KMS-11 (cell line): ENCODE data around the gene SEC24A.

Experiments
- H2AFZ ChIP-seq: fragments of 200-600 bp; sonication (generic); 2 replicates; pipeline ENCODE4 v1.6.1; 2016; ENCODE audit warnings: antibody characterized with exemption, mixed run types, low read depth
- H3K27ac ChIP-seq: fragments of 200-600 bp; sonication (generic); 2 replicates; pipeline ENCODE4 v1.6.1; 2016; ENCODE audit warnings: mild to moderate bottlenecking, mixed run types
- H3K27me3 ChIP-seq: fragments of 200-600 bp; sonication (generic); 2 replicates; pipeline ENCODE4 v1.6.1; 2017; ENCODE audit warnings: mild to moderate bottlenecking, low read depth, mixed run types, moderate library complexity; ENCODE audit not compliant: insufficient read depth
- H3K36me3 ChIP-seq: fragments of 200-600 bp; sonication (generic); 2 replicates; pipeline ENCODE4 v1.6.1; 2017; ENCODE audit warnings: mild to moderate bottlenecking, mixed run types; ENCODE audit not compliant: insufficient read depth
- H3K4me1 ChIP-seq: fragments of 200-600 bp; sonication (generic); 2 replicates; pipeline ENCODE4 v1.6.1; 2016; ENCODE audit warnings: mild to moderate bottlenecking, low read depth, mixed run types; ENCODE audit not compliant: poor library complexity, severe bottlenecking
- H3K4me2 ChIP-seq: fragments of 200-600 bp; sonication (generic); 2 replicates; pipeline ENCODE4 v1.7.0; 2016; ENCODE audit warnings: mild to moderate bottlenecking, mixed run types
- H3K4me3 ChIP-seq: fragments of 200-600 bp; sonication (generic); IDR thresholded peaks from 2 replicates; pipeline ENCODE4 v1.6.1; 2017; ENCODE audit warnings: low read depth, low read length, mixed read lengths; ENCODE audit not compliant: insufficient read depth
- H3K79me2 ChIP-seq: fragments of 200-600 bp; sonication (generic); 2 replicates; pipeline ENCODE4 v1.6.1; 2016; ENCODE audit warnings: low read depth, mixed run types; ENCODE audit not compliant: insufficient read depth
- H3K9ac ChIP-seq: fragments of 200-600 bp; sonication (generic); 2 replicates; pipeline ENCODE4 v1.6.1; 2016; ENCODE audit warnings: mild to moderate bottlenecking, mixed run types
- H4K20me1 ChIP-seq: fragments of 200-600 bp; sonication (generic); 2 replicates; pipeline ENCODE4 v1.6.1; 2016; ENCODE audit warnings: mild to moderate bottlenecking, mixed run types; ENCODE audit not compliant: insufficient read depth
- CTCF ChIP-seq: fragments of 200-600 bp; sonication (generic); conservative IDR thresholded peaks from 2 replicates; pipeline ENCODE4 v1.6.1; 2017; ENCODE audit warnings: low read depth, mild to moderate bottlenecking, antibody characterized with exemption, low read length, moderate library complexity, mixed read lengths

Gene SEC24A

GRCh38 chr5:134738963-134739661 is 90.5 kb downstream of the SEC24A start:
- peak overlapping the region; percentile 84 for H2AFZ ChIP-seq
- TF ChIP-seq CTCF, result no peak
- H3K27me3 ChIP-seq, result no peaks in the 10 kb centered on the region
- no peaks in the 10 kb centered on the region for H3K36me3 ChIP-seq
- H3K79me2 ChIP-seq, result peaks cover 28% of the 10 kb centered on the region
- H3K4me3 ChIP-seq, result no peak overlapping the region
- peak overlapping the region; percentile 62; the same call in 1 of the 2 replicates for H3K9ac ChIP-seq
- peak overlapping the region; percentile 66 for H3K4me2 ChIP-seq
- peaks cover 19% of the 10 kb centered on the region for H3K4me1 ChIP-seq
- H4K20me1 ChIP-seq, result no peaks in the 10 kb centered on the region
- peak overlapping the region; percentile 23; the same call in 1 of the 2 replicates for H3K27ac ChIP-seq

GRCh38 chr5:134741052-134741451 is 92.5 kb downstream of the SEC24A start:
- no peak for TF ChIP-seq CTCF
- Histone ChIP-seq H2AFZ (no peak overlapping the region), H3K27me3 (no peaks in the 10 kb centered on the region), H3K27ac (no peak overlapping the region), H3K4me2 (no peak overlapping the region), H3K79me2 (peaks cover 28% of the 10 kb centered on the region), H4K20me1 (no peaks in the 10 kb centered on the region), H3K9ac (no peak overlapping the region), H3K4me1 (peaks cover 19% of the 10 kb centered on the region), H3K36me3 (no peaks in the 10 kb centered on the region), H3K4me3 (no peak overlapping the region)

GRCh38 chr5:134742134-134742533 is 93.5 kb downstream of the SEC24A start:
- Histone ChIP-seq H3K27ac (no peak overlapping the region), H3K4me1 (peaks cover 19% of the 10 kb centered on the region), H3K4me2 (no peak overlapping the region), H2AFZ (no peak overlapping the region), H3K4me3 (no peak overlapping the region), H4K20me1 (no peaks in the 10 kb centered on the region), H3K36me3 (no peaks in the 10 kb centered on the region), H3K79me2 (peaks cover 28% of the 10 kb centered on the region), H3K9ac (no peak overlapping the region), H3K27me3 (no peaks in the 10 kb centered on the region)
- TF ChIP-seq CTCF, result no peak

- Histone ChIP-seq H4K20me1 (no peaks in the 10 kb centered on the region), H3K79me2 (no peaks in the 10 kb centered on the region), H3K27ac (no peak overlapping the region), H3K4me2 (no peak overlapping the region), H2AFZ (no peak overlapping the region), H3K27me3 (no peaks in the 10 kb centered on the region), H3K4me3 (no peak overlapping the region), H3K4me1 (no peaks in the 10 kb centered on the region), H3K9ac (no peak overlapping the region), H3K36me3 (no peaks in the 10 kb centered on the region)
- no peak for TF ChIP-seq CTCF
Observed at GRCh38 chr5:134749415-134749814, 100.8 kb downstream of the SEC24A start.
